ENCODE results near the gene FMN1. TPM values are rescaled to one million over a fixed set of nuclear protein-coding genes. Genes with fewer than 3 reads are reported as not detected.

Gene FMN1
- total RNA-seq, 1 donor from 2014 or later, result 0.02 TPM

- Mint-ChIP-seq H3K9me3 (no peaks in the 10 kb centered on the region), H3K36me3 (ENCODE audit: low read depth) (no peaks in the 10 kb centered on the region), H3K4me3 (no peak overlapping the region), H3K27me3 (peaks cover 41% of the 10 kb centered on the region), H3K27ac (no peak overlapping the region), H3K4me1 (peaks cover 17% of the 10 kb centered on the region)
- DNase-seq, result no peak
- intact Hi-C loops (cut with micrococcal nuclease), result loop anchor here (10.0 kb wide), 1 partner anchor 466 kb away; no protein-coding TSS in a partner anchor
Observed at GRCh38 chr15:33190539-33190938, 4.0 kb downstream of the FMN1 start.

- peaks cover 5% of the 10 kb centered on the region for H3K4me1 Mint-ChIP-seq
- H3K27ac Mint-ChIP-seq, result no peak overlapping the region
- H3K9me3 Mint-ChIP-seq, result no peaks in the 10 kb centered on the region
- H3K27me3 Mint-ChIP-seq, result peaks cover 31% of the 10 kb centered on the region
- DNase-seq, result no peak
- no peak overlapping the region for H3K4me3 Mint-ChIP-seq
- intact Hi-C loops (cut with micrococcal nuclease), result no loop called here
- H3K36me3 Mint-ChIP-seq (ENCODE audit: low read depth), result no peaks in the 10 kb centered on the region
Observed at GRCh38 chr15:33188641-33189257, 5.8 kb downstream of the FMN1 start.

- H3K9me3 Mint-ChIP-seq, result no peaks in the 10 kb centered on the region
- H3K4me3 Mint-ChIP-seq, result no peak overlapping the region
- peaks cover 27% of the 10 kb centered on the region for H3K27me3 Mint-ChIP-seq
- no peaks in the 10 kb centered on the region for H3K36me3 Mint-ChIP-seq (ENCODE audit: low read depth)
- peaks cover 5% of the 10 kb centered on the region for H3K4me1 Mint-ChIP-seq
- intact Hi-C loops (cut with micrococcal nuclease), result no loop called here
- no peak overlapping the region for H3K27ac Mint-ChIP-seq
- DNase-seq, result no peak
Observed at GRCh38 chr15:33188159-33188558, 6.4 kb downstream of the FMN1 start.

- H3K4me1 Mint-ChIP-seq, result no peaks in the 10 kb centered on the region
- intact Hi-C loops (cut with micrococcal nuclease), result no loop called here
- no peak overlapping the region for H3K4me3 Mint-ChIP-seq
- H3K27ac Mint-ChIP-seq, result no peak overlapping the region
- H3K36me3 Mint-ChIP-seq (ENCODE audit: low read depth), result no peaks in the 10 kb centered on the region
- H3K9me3 Mint-ChIP-seq, result no peaks in the 10 kb centered on the region
- DNase-seq, result no peak
- H3K27me3 Mint-ChIP-seq, result peaks cover 4% of the 10 kb centered on the region
Observed at GRCh38 chr15:33183334-33183733, 11.2 kb downstream of the FMN1 start.

GRCh38 chr15:33182926-33183325 is 11.6 kb downstream of the FMN1 start:
- Mint-ChIP-seq H3K4me3 (no peak overlapping the region), H3K27me3 (peaks cover 3% of the 10 kb centered on the region), H3K27ac (no peak overlapping the region), H3K4me1 (no peaks in the 10 kb centered on the region), H3K36me3 (ENCODE audit: low read depth) (no peaks in the 10 kb centered on the region), H3K9me3 (no peaks in the 10 kb centered on the region)
- intact Hi-C loops (cut with micrococcal nuclease), result no loop called here
- DNase-seq, result no peak

- Mint-ChIP-seq H3K4me1 (no peaks in the 10 kb centered on the region), H3K4me3 (no peak overlapping the region), H3K36me3 (ENCODE audit: low read depth) (no peaks in the 10 kb centered on the region), H3K27me3 (peaks cover 3% of the 10 kb centered on the region), H3K27ac (no peak overlapping the region), H3K9me3 (no peaks in the 10 kb centered on the region)
- intact Hi-C loops (cut with micrococcal nuclease), result no loop called here
- DNase-seq, result no peak
Observed at GRCh38 chr15:33182278-33182905, 12.1 kb downstream of the FMN1 start.

- Mint-ChIP-seq H3K27me3 (peaks cover 6% of the 10 kb centered on the region), H3K9me3 (no peaks in the 10 kb centered on the region), H3K4me1 (no peaks in the 10 kb centered on the region), H3K4me3 (no peak overlapping the region), H3K27ac (no peak overlapping the region), H3K36me3 (ENCODE audit: low read depth) (no peaks in the 10 kb centered on the region)
- intact Hi-C loops (cut with micrococcal nuclease), result loop anchor here (5.0 kb wide), 1 partner anchor 32 kb away; no protein-coding TSS in a partner anchor
- no peak for DNase-seq
Observed at GRCh38 chr15:33179874-33180273, 14.6 kb downstream of the FMN1 start.

- Mint-ChIP-seq H3K4me3 (no peak overlapping the region), H3K4me1 (no peaks in the 10 kb centered on the region), H3K27ac (no peak overlapping the region), H3K36me3 (ENCODE audit: low read depth) (no peaks in the 10 kb centered on the region), H3K27me3 (peaks cover 23% of the 10 kb centered on the region), H3K9me3 (no peaks in the 10 kb centered on the region)
- intact Hi-C loops (cut with micrococcal nuclease), result no loop called here
- no peak for DNase-seq
Observed at GRCh38 chr15:33171202-33171601, 23.3 kb downstream of the FMN1 start.

- H3K4me1 Mint-ChIP-seq, result no peaks in the 10 kb centered on the region
- H3K9me3 Mint-ChIP-seq, result no peaks in the 10 kb centered on the region
- intact Hi-C loops (cut with micrococcal nuclease), result no loop called here
- DNase-seq, result no peak
- no peaks in the 10 kb centered on the region for H3K36me3 Mint-ChIP-seq (ENCODE audit: low read depth)
- peaks cover 20% of the 10 kb centered on the region for H3K27me3 Mint-ChIP-seq
- no peak overlapping the region for H3K4me3 Mint-ChIP-seq
- no peak overlapping the region for H3K27ac Mint-ChIP-seq
Observed at GRCh38 chr15:33169625-33170024, 24.9 kb downstream of the FMN1 start.

- Mint-ChIP-seq H3K27me3 (peaks cover 20% of the 10 kb centered on the region), H3K27ac (no peak overlapping the region), H3K4me1 (no peaks in the 10 kb centered on the region), H3K36me3 (ENCODE audit: low read depth) (no peaks in the 10 kb centered on the region), H3K4me3 (no peak overlapping the region), H3K9me3 (no peaks in the 10 kb centered on the region)
- no peak for DNase-seq
- intact Hi-C loops (cut with micrococcal nuclease), result no loop called here
Observed at GRCh38 chr15:33168444-33168843, 26.1 kb downstream of the FMN1 start.

- H3K4me3 Mint-ChIP-seq, result no peak overlapping the region
- no peak overlapping the region for H3K27ac Mint-ChIP-seq
- H3K27me3 Mint-ChIP-seq, result peaks cover 17% of the 10 kb centered on the region
- H3K36me3 Mint-ChIP-seq (ENCODE audit: low read depth), result no peaks in the 10 kb centered on the region
- no peaks in the 10 kb centered on the region for H3K4me1 Mint-ChIP-seq
- intact Hi-C loops (cut with micrococcal nuclease), result loop anchor here (5.0 kb wide), 1 partner anchor 38 kb away; no protein-coding TSS in a partner anchor
- no peaks in the 10 kb centered on the region for H3K9me3 Mint-ChIP-seq
- no peak for DNase-seq
Observed at GRCh38 chr15:33163816-33164215, 30.7 kb downstream of the FMN1 start.

- no peak for DNase-seq
- Mint-ChIP-seq H3K9me3 (no peaks in the 10 kb centered on the region), H3K4me1 (no peaks in the 10 kb centered on the region), H3K27ac (no peak overlapping the region), H3K27me3 (peaks cover 12% of the 10 kb centered on the region), H3K36me3 (ENCODE audit: low read depth) (no peaks in the 10 kb centered on the region), H3K4me3 (no peak overlapping the region)
- intact Hi-C loops (cut with micrococcal nuclease), result loop anchor here (5.0 kb wide), 1 partner anchor 41 kb away; no protein-coding TSS in a partner anchor
Observed at GRCh38 chr15:33161209-33161608, 33.3 kb downstream of the FMN1 start.

- H3K27me3 Mint-ChIP-seq, result peaks cover 12% of the 10 kb centered on the region
- no peak overlapping the region for H3K27ac Mint-ChIP-seq
- H3K4me3 Mint-ChIP-seq, result no peak overlapping the region
- H3K9me3 Mint-ChIP-seq, result no peaks in the 10 kb centered on the region
- no peaks in the 10 kb centered on the region for H3K4me1 Mint-ChIP-seq
- no peaks in the 10 kb centered on the region for H3K36me3 Mint-ChIP-seq (ENCODE audit: low read depth)
- DNase-seq, result no peak
- intact Hi-C loops (cut with micrococcal nuclease), result loop anchor here (5.0 kb wide), 1 partner anchor 42 kb away; no protein-coding TSS in a partner anchor
Observed at GRCh38 chr15:33160581-33161165, 33.8 kb downstream of the FMN1 start.

- Mint-ChIP-seq H3K4me1 (no peaks in the 10 kb centered on the region), H3K27ac (no peak overlapping the region), H3K27me3 (peaks cover 16% of the 10 kb centered on the region), H3K36me3 (ENCODE audit: low read depth) (no peaks in the 10 kb centered on the region), H3K4me3 (no peak overlapping the region), H3K9me3 (no peaks in the 10 kb centered on the region)
- intact Hi-C loops (cut with micrococcal nuclease), result loop anchor here (5.0 kb wide), 1 partner anchor 42 kb away; no protein-coding TSS in a partner anchor
- no peak for DNase-seq
Observed at GRCh38 chr15:33159726-33160453, 34.6 kb downstream of the FMN1 start.

Measured in activated CD4-positive, alpha-beta T cell treated with anti-CD3 and anti-CD28 coated beads, Interleukin-2, amount 10 ng/mL, durations not matched to agents 24 days and 14 days (primary cell).